Measurements from ENCODE around the gene ARL15. TPM values are rescaled to one million over a fixed set of nuclear protein-coding genes. Genes with fewer than 3 reads are reported as not detected.

Gene ARL15
- total RNA-seq, 3 donors from 2014 or later, result 5.4 to 6.3 (median 6.1) TPM

- no peak for DNase-seq
- Mint-ChIP-seq H3K36me3 (ENCODE audit: insufficient read depth) (peaks cover 8% of the 10 kb centered on the region), H3K9me3 (no peaks in the 10 kb centered on the region), H3K27me3 (ENCODE audit: low read depth) (no peaks in the 10 kb centered on the region), H3K4me3 (no peak overlapping the region), H3K4me1 (ENCODE audit: low read depth) (no peaks in the 10 kb centered on the region)
- no peak for ATAC-seq
These were observed 382.6 kb downstream of the ARL15 start for GRCh38 chr5:53927668-53928247.

GRCh38 chr5:53926026-53926425, 384.3 kb downstream of the ARL15 start:
- Mint-ChIP-seq H3K4me3 (no peak overlapping the region), H3K36me3 (ENCODE audit: insufficient read depth) (peaks cover 9% of the 10 kb centered on the region), H3K9me3 (no peaks in the 10 kb centered on the region), H3K4me1 (ENCODE audit: low read depth) (no peaks in the 10 kb centered on the region), H3K27me3 (ENCODE audit: low read depth) (no peaks in the 10 kb centered on the region)
- DNase-seq (no peak), ATAC-seq (no peak)

- Mint-ChIP-seq H3K4me3 (no peak overlapping the region), H3K9me3 (no peaks in the 10 kb centered on the region), H3K36me3 (ENCODE audit: insufficient read depth) (peaks cover 7% of the 10 kb centered on the region), H3K27me3 (ENCODE audit: low read depth) (no peaks in the 10 kb centered on the region), H3K4me1 (ENCODE audit: low read depth) (no peaks in the 10 kb centered on the region)
- DNase-seq, result no peak
- ATAC-seq, result no peak
These were observed 386.0 kb downstream of the ARL15 start for GRCh38 chr5:53924392-53924791.

GRCh38 chr5:53923961-53924360, 386.4 kb downstream of the ARL15 start:
- no peak for DNase-seq
- H3K4me1 Mint-ChIP-seq (ENCODE audit: low read depth), result no peaks in the 10 kb centered on the region
- H3K9me3 Mint-ChIP-seq, result no peaks in the 10 kb centered on the region
- no peaks in the 10 kb centered on the region for H3K27me3 Mint-ChIP-seq (ENCODE audit: low read depth)
- no peak overlapping the region for H3K4me3 Mint-ChIP-seq
- H3K36me3 Mint-ChIP-seq (ENCODE audit: insufficient read depth), result peaks cover 7% of the 10 kb centered on the region
- ATAC-seq, result no peak

GRCh38 chr5:53922508-53923498, 387.6 kb downstream of the ARL15 start:
- Mint-ChIP-seq H3K4me1 (ENCODE audit: low read depth) (no peaks in the 10 kb centered on the region), H3K9me3 (no peaks in the 10 kb centered on the region), H3K4me3 (no peak overlapping the region), H3K27me3 (ENCODE audit: low read depth) (no peaks in the 10 kb centered on the region), H3K36me3 (ENCODE audit: insufficient read depth) (peaks cover 5% of the 10 kb centered on the region)
- DNase-seq (no peak), ATAC-seq (no peak)

GRCh38 chr5:53917826-53918225, 392.5 kb downstream of the ARL15 start:
- H3K9me3 Mint-ChIP-seq, result no peaks in the 10 kb centered on the region
- peaks cover 6% of the 10 kb centered on the region for H3K36me3 Mint-ChIP-seq (ENCODE audit: insufficient read depth)
- ATAC-seq (no peak), DNase-seq (no peak)
- H3K27me3 Mint-ChIP-seq (ENCODE audit: low read depth), result no peaks in the 10 kb centered on the region
- H3K4me1 Mint-ChIP-seq (ENCODE audit: low read depth), result no peaks in the 10 kb centered on the region
- H3K4me3 Mint-ChIP-seq, result no peak overlapping the region

- no peaks in the 10 kb centered on the region for H3K27me3 Mint-ChIP-seq (ENCODE audit: low read depth)
- ATAC-seq (no peak), DNase-seq (no peak)
- H3K4me1 Mint-ChIP-seq (ENCODE audit: low read depth), result no peaks in the 10 kb centered on the region
- no peaks in the 10 kb centered on the region for H3K9me3 Mint-ChIP-seq
- peaks cover 7% of the 10 kb centered on the region for H3K36me3 Mint-ChIP-seq (ENCODE audit: insufficient read depth)
- no peak overlapping the region for H3K4me3 Mint-ChIP-seq
These were observed 393.3 kb downstream of the ARL15 start for GRCh38 chr5:53917095-53917494.

GRCh38 chr5:53915120-53915519, 395.3 kb downstream of the ARL15 start:
- H3K4me3 Mint-ChIP-seq, result no peak overlapping the region
- H3K9me3 Mint-ChIP-seq, result no peaks in the 10 kb centered on the region
- no peak for DNase-seq
- ATAC-seq, result no peak
- peaks cover 8% of the 10 kb centered on the region for H3K36me3 Mint-ChIP-seq (ENCODE audit: insufficient read depth)
- no peaks in the 10 kb centered on the region for H3K27me3 Mint-ChIP-seq (ENCODE audit: low read depth)
- no peaks in the 10 kb centered on the region for H3K4me1 Mint-ChIP-seq (ENCODE audit: low read depth)

GRCh38 chr5:53913941-53914340, 396.4 kb downstream of the ARL15 start:
- DNase-seq (no peak), ATAC-seq (no peak)
- H3K4me3 Mint-ChIP-seq, result no peak overlapping the region
- H3K36me3 Mint-ChIP-seq (ENCODE audit: insufficient read depth), result peaks cover 8% of the 10 kb centered on the region
- no peaks in the 10 kb centered on the region for H3K27me3 Mint-ChIP-seq (ENCODE audit: low read depth)
- H3K9me3 Mint-ChIP-seq, result no peaks in the 10 kb centered on the region
- no peaks in the 10 kb centered on the region for H3K4me1 Mint-ChIP-seq (ENCODE audit: low read depth)

GRCh38 chr5:53908757-53909156, 401.6 kb downstream of the ARL15 start:
- no peak for DNase-seq
- Mint-ChIP-seq H3K4me1 (ENCODE audit: low read depth) (no peaks in the 10 kb centered on the region), H3K27me3 (ENCODE audit: low read depth) (no peaks in the 10 kb centered on the region), H3K36me3 (ENCODE audit: insufficient read depth) (peaks cover 9% of the 10 kb centered on the region), H3K9me3 (no peaks in the 10 kb centered on the region), H3K4me3 (no peak overlapping the region)
- ATAC-seq, result no peak

- peaks cover 9% of the 10 kb centered on the region for H3K36me3 Mint-ChIP-seq (ENCODE audit: insufficient read depth)
- no peak overlapping the region for H3K4me3 Mint-ChIP-seq
- ATAC-seq (no peak), DNase-seq (no peak)
- H3K4me1 Mint-ChIP-seq (ENCODE audit: low read depth), result no peaks in the 10 kb centered on the region
- H3K27me3 Mint-ChIP-seq (ENCODE audit: low read depth), result no peaks in the 10 kb centered on the region
- H3K9me3 Mint-ChIP-seq, result no peaks in the 10 kb centered on the region
These were observed 402.5 kb downstream of the ARL15 start for GRCh38 chr5:53907827-53908226.

- no peak overlapping the region for H3K4me3 Mint-ChIP-seq
- no peaks in the 10 kb centered on the region for H3K27me3 Mint-ChIP-seq (ENCODE audit: low read depth)
- no peaks in the 10 kb centered on the region for H3K9me3 Mint-ChIP-seq
- H3K4me1 Mint-ChIP-seq (ENCODE audit: low read depth), result no peaks in the 10 kb centered on the region
- ATAC-seq (no peak), DNase-seq (no peak)
- H3K36me3 Mint-ChIP-seq (ENCODE audit: insufficient read depth), result peaks cover 9% of the 10 kb centered on the region
These were observed 403.6 kb downstream of the ARL15 start for GRCh38 chr5:53906736-53907135.

- Mint-ChIP-seq H3K4me3 (no peak overlapping the region), H3K4me1 (ENCODE audit: low read depth) (no peaks in the 10 kb centered on the region), H3K27me3 (ENCODE audit: low read depth) (no peaks in the 10 kb centered on the region), H3K9me3 (no peaks in the 10 kb centered on the region), H3K36me3 (ENCODE audit: insufficient read depth) (peaks cover 5% of the 10 kb centered on the region)
- ATAC-seq (no peak), DNase-seq (no peak)
These were observed 408.0 kb downstream of the ARL15 start for GRCh38 chr5:53902296-53902907.

GRCh38 chr5:53900677-53901076, 409.7 kb downstream of the ARL15 start:
- H3K27me3 Mint-ChIP-seq (ENCODE audit: low read depth), result no peaks in the 10 kb centered on the region
- no peak overlapping the region for H3K4me3 Mint-ChIP-seq
- DNase-seq (no peak), ATAC-seq (no peak)
- H3K4me1 Mint-ChIP-seq (ENCODE audit: low read depth), result no peaks in the 10 kb centered on the region
- H3K36me3 Mint-ChIP-seq (ENCODE audit: insufficient read depth), result peaks cover 8% of the 10 kb centered on the region
- no peaks in the 10 kb centered on the region for H3K9me3 Mint-ChIP-seq

All from activated T-cell treated with anti-CD3 and anti-CD28 coated beads, Interleukin-2, amount 50 U/mL, for 4 hours (primary cell).